ENCODE results near the gene BCL2.

BCL2 gene

GRCh38 chr18:63099848-63100629, 219.5 kb downstream of the BCL2 start:
- DNase-seq = no peak

- DNase-seq = no peak
Measured at GRCh38 chr18:63099091-63099840, 220.3 kb downstream of the BCL2 start.

GRCh38 chr18:63098018-63098981, 221.3 kb downstream of the BCL2 start:
- no peak for DNase-seq

GRCh38 chr18:63097178-63097577, 222.4 kb downstream of the BCL2 start:
- DNase-seq = no peak

- no peak for DNase-seq
Measured at GRCh38 chr18:63096327-63096874, 223.2 kb downstream of the BCL2 start.

GRCh38 chr18:63095768-63096167, 223.8 kb downstream of the BCL2 start:
- no peak for DNase-seq

- no peak for DNase-seq
Measured at GRCh38 chr18:63091671-63092364, 227.8 kb downstream of the BCL2 start.

- no peak for DNase-seq
Measured at GRCh38 chr18:63090334-63090733, 229.2 kb downstream of the BCL2 start.

GRCh38 chr18:63089041-63089440, 230.5 kb downstream of the BCL2 start:
- no peak for DNase-seq

GRCh38 chr18:63088262-63088661, 231.3 kb downstream of the BCL2 start:
- DNase-seq = no peak

GRCh38 chr18:63087421-63088230, 231.9 kb downstream of the BCL2 start:
- no peak for DNase-seq

- DNase-seq = no peak
Measured at GRCh38 chr18:63085611-63086010, 234.0 kb downstream of the BCL2 start.

GRCh38 chr18:63084219-63084618, 235.3 kb downstream of the BCL2 start:
- no peak for DNase-seq

GRCh38 chr18:63083555-63083954, 236.0 kb downstream of the BCL2 start:
- DNase-seq = no peak

GRCh38 chr18:63083020-63083531, 236.5 kb downstream of the BCL2 start:
- no peak for DNase-seq

- DNase-seq = no peak
Measured at GRCh38 chr18:63082366-63083019, 237.1 kb downstream of the BCL2 start.

GRCh38 chr18:63079114-63079513, 240.5 kb downstream of the BCL2 start:
- no peak for DNase-seq

- no peak for DNase-seq
Measured at GRCh38 chr18:63078471-63078870, 241.1 kb downstream of the BCL2 start.

GRCh38 chr18:63074981-63075404, 244.6 kb downstream of the BCL2 start:
- no peak for DNase-seq

- no peak for DNase-seq
Measured at GRCh38 chr18:63073481-63073880, 246.1 kb downstream of the BCL2 start.

All from NCI-H2081 treated with DMSO at 0.1 percent for 48 hours (cell line).